ENCODE measurements around the gene CNNM2.
"Not testable (repeated sequence)": the region's sequence is repeated elsewhere in the genome, so short reads cannot be mapped to it uniquely, and the experiment has no call there.

The CNNM2 gene

GRCh38 chr10:103106539-103106938, 188.4 kb downstream of the CNNM2 start:
- no peak for DNase-seq (ENCODE audit: low spot score)

GRCh38 chr10:103109821-103110220, 191.7 kb downstream of the CNNM2 start:
- no peak for DNase-seq (ENCODE audit: low spot score)

- no peak for DNase-seq (ENCODE audit: low spot score)
Observed at GRCh38 chr10:103110407-103110806, 192.3 kb downstream of the CNNM2 start.

- no peak for DNase-seq (ENCODE audit: low spot score)
Observed at GRCh38 chr10:103111031-103111917, 193.2 kb downstream of the CNNM2 start.

GRCh38 chr10:103111918-103112877, 194.1 kb downstream of the CNNM2 start:
- no peak for DNase-seq (ENCODE audit: low spot score)

- DNase-seq (ENCODE audit: low spot score) = no peak
Observed at GRCh38 chr10:103114876-103115275, 196.8 kb downstream of the CNNM2 start.

GRCh38 chr10:103117247-103117646, 199.2 kb downstream of the CNNM2 start:
- no peak for DNase-seq (ENCODE audit: low spot score)

- DNase-seq (ENCODE audit: low spot score) = no peak
Observed at GRCh38 chr10:103120546-103120945, 202.5 kb downstream of the CNNM2 start.

- DNase-seq (ENCODE audit: low spot score) = no peak
Observed at GRCh38 chr10:103120977-103121735, 203.1 kb downstream of the CNNM2 start.

- DNase-seq (ENCODE audit: low spot score) = no peak
Observed at GRCh38 chr10:103123282-103124024, 205.4 kb downstream of the CNNM2 start.

- DNase-seq (ENCODE audit: low spot score) = no peak
Observed at GRCh38 chr10:103124420-103125096, 206.5 kb downstream of the CNNM2 start.

- DNase-seq (ENCODE audit: low spot score) = no peak
Observed at GRCh38 chr10:103125323-103126267, 207.5 kb downstream of the CNNM2 start.

- no peak for DNase-seq (ENCODE audit: low spot score)
Observed at GRCh38 chr10:103127241-103127640, 209.1 kb downstream of the CNNM2 start.

GRCh38 chr10:103130180-103130579, 212.1 kb downstream of the CNNM2 start:
- not testable (repeated sequence) for DNase-seq (ENCODE audit: low spot score)

GRCh38 chr10:103130910-103131309, 212.8 kb downstream of the CNNM2 start:
- DNase-seq (ENCODE audit: low spot score) = no peak

- not testable (repeated sequence) for DNase-seq (ENCODE audit: low spot score)
Observed at GRCh38 chr10:103135168-103135567, 217.1 kb downstream of the CNNM2 start.

- no peak for DNase-seq (ENCODE audit: low spot score)
Observed at GRCh38 chr10:103139803-103140202, 221.7 kb downstream of the CNNM2 start.

All from CD4-positive, alpha-beta T cell treated with Interleukin-6 at 100 ng/mL for 8 hours (primary cell).